Neural progenitor cell (in vitro differentiated cells): ENCODE measurements around the gene CAMKMT.

Experiments used
- CTCF ChIP-seq: fragments of 200-600 bp; sonication (generic); IDR thresholded peaks from 2 replicates; pipeline ENCODE4 v1.5.1; 2017; ENCODE audit warnings: antibody characterized with exemption, mild to moderate bottlenecking
- EZH2phosphoT487 ChIP-seq: fragments of 200-600 bp; sonication (generic); IDR thresholded peaks from 2 replicates; pipeline ENCODE4 v1.6.1; 2017; ENCODE audit warnings: antibody characterized with exemption

DNA sequence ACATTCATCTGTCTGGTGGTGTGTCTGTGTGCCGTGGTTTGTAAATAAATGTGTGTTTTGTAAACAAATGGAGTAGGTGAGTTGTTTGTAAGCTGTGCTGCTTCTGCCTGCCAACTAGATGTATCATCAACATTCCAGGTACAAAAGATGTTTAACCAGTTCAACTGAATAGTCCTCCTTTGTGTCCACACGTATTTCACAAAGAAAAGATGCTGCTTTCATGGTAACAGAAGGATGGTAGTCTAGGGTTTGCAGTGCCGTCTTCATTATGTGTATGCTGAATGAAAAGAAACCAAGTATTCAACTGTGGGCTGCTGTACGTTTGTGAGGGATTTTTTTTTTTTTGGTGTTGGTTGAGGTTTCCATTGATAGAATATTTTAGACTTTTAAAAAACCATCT lies 72.1 kb downstream of the CAMKMT start:
- no peak for TF ChIP-seq CTCF
- no peak for TF ChIP-seq EZH2phosphoT487
